Measurements from ENCODE around the gene DCST1.

DCST1 gene

GRCh38 chr1:155057104-155057503 lies 23.5 kb downstream of the DCST1 start:
- no peak for DNase-seq

- no peak for DNase-seq
Observed at GRCh38 chr1:155057788-155058211, 24.2 kb downstream of the DCST1 start.

DNA sequence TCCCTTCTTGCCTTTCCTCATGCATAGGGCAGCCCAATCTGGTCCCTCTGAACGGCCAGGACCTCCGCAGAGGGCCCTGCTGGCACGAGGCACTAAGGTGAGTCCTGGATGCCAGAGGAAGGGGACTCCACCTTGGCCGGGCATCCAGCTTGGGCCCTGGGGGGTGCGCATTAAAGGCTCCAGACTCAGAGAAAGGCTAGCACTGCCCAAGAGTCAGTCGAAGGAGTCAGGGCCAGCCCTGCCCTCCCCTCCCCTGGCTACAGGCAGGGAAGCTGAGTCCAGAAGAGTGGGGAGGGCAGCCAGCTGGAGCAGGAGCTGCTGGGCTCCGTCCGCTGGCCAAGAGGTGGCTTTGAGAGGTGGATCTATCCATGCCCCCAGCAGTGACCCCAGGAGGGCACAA lies 27.1 kb downstream of the DCST1 start:
- DNase-seq = no peak

DNA sequence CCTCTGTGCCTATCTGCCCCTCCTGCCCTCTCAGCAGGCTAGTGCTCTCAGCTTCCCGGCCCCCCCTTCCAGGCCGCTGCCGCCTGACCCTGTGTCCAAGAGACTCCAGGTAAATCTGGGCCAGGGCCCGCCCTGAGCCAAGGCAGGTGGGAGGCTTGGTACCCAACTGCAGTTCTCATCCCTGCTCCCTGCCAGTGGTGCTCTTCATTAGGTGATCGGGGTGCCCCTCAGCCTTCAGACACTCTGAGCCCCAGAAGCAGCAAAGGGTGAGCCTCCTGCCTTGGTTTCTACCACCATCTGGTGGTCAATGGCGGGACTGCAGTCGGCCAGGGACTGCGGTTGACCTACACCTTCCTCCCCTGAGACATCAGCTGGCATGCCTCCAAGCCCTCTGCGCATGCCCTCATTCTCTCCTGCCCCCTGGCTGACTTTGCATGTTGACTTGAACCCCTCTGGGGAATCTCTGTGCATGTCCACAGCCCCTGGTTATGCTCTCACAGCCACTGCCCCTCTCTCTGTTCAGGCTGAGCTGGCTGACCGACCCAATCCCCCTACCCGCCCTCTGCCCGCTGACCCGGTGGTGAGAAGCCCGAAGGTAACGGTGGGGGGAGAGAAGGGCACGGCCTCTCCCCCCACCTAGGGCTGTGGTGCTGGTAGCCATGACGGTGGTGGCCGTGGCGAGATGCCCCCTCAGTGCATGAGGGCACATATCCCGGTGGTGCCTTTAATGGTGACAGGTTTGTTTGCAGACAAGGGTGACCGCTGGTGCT lies 27.9 kb downstream of the DCST1 start:
- DNase-seq = peak; percentile 97 to 100

DNA sequence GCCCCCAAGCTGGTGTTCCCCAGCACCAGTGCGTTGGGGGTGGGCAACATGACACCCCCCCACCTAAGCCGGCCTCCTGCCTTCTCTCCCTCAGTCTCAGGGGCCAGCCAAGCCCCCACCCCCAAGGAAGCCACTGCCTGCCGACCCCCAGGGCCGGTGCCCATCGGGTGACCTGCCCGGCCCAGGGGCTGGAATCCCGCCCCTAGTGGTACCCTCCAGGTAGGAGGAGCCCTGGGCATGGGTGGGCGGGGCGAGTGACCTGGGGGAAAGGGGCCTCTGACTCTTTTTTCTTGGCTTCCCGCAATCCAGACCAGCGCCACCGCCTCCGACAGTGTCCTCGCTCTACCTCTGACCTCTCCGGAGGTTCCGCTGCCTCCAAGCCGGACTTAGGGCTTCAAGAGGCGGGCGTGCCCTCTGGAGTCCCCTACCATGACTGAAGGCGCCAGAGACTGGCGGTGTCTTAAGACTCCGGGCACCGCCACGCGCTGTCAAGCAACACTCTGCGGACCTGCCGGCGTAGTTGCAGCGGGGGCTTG lies 28.6 kb downstream of the DCST1 start:
- no peak for DNase-seq

DNA sequence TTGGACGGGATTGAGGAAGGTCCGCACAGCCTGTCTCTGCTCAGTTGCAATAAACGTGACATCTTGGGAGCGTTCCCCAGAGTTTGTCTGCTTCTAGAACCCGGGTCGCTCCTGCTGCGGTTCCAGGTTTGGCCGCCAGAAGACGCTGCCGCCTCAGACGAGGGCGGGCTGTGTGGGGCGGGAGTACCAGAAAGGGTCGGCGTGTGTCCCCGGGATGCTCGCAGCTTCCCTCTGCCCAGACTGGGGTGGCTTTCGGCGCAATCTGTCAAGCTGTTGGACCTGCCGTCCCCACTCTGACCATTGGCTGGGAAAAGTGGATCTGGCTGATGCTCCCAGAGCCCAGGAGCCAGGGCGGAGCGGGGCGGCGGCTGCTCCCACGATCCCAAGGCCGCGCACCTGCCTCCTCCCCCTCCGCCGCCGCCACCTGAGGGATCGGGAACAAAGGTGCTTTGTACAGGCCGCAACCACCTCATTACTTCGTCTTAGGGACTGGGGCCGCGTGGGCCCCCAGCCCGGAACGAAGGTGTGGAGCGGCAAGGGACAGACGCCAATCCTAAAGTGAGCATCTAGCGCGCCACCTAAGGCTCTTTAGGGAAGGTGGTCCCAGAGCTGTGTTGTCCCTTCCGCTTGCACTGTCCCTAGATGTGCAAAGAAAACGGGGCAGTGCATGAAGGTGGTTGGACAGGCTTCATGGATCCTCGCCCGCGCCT lies 29.2 kb downstream of the DCST1 start:
- no peak for DNase-seq

DNA sequence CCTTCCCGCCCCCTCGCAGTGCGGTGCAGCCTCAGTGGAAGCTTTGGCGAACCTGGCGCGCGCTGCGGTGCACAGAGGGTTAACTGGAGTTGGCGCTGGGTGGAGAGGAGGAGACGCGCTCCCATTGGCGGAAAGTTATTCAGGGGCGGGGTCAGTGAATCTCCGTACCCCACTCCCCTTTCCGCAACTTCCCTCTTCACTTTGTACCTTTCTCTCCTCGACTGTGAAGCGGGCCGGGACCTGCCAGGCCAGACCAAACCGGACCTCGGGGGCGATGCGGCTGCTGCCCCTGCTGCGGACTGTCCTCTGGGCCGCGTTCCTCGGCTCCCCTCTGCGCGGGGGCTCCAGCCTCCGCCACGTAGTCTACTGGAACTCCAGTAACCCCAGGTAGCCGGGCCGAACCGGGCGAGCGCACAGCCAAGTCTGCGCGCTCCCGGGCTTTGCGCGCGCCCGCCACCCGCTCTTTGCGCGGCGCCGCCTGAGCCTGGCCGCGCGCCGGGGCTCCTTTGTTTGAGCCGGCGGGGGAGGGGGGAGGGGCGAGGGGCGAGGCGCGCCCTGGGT lies 30.0 kb downstream of the DCST1 start, which contains the start of gene EFNA4:
Gene EFNA4, plus strand, starts transcription at position 191 of the 561 bp plus-strand sequence. Its CDS starts 84 bp downstream, at position 275.
- DNase-seq = peak in 1 of 2 experiments; percentile 35

DNA sequence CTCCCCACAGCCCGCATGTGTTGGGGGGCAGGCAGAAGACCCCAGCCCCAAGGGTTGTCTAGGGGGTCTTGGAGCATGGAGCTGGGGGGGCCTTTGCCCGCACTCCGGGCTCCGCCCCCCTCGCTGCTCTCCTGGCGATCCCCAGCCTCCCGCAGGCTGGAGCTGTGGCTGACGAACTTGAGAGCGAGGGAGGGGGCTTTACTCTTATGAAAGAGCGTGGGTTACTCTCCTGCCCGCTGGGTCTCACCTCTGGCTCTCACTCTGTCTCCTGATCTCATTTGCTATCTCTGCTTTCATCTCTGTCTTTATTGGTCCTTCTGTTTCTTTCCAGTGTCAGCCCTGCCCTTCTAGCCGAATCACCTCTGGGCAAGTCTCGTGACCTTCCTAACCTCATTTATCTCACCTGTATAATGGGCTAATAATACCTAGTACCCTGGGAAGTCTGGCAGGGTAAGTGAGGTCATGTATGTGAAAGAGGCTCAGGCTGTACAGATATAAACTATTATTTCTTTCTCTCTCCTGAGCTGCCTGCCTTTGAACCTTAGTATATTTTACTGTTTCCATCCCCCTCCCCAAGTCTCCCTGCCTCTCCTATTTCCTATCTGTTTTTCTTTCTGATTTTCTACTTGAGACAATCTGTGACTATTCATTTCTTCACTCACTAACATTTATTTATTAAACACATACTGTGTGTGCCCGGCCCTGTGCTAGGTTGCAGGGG lies 30.6 kb downstream of the DCST1 start:
- no peak for DNase-seq

DNA sequence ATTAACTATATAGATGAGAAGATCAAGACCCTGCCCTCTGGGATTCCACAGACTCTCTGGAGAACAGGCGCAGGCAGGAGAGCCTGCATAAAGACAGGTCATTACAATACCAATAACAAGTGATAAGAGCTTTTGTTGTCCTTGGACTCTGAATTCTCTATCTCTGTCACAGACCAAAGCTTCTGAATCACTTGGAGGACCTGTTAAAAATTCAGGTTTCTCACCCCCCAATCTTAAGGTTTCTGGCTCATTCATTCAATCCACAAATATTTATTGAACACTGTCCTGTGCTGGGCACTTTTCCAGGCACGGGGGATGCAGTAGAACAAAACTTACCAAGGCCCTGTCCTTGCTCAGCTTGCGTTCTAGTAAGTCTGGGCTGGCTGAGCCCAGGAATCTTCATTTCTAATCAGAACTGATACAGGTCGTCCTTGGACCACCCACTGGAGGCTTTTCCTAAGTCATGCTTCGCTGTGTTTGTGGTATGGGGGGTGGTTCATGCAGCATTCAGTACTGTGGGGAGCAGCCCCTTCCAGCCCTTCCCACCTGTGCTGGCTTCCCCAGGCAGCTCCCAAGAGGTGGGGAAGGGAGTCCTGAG lies 31.3 kb downstream of the DCST1 start:
- DNase-seq = no peak

GRCh38 chr1:155066777-155067176 lies 33.2 kb downstream of the DCST1 start:
- DNase-seq = no peak

GRCh38 chr1:155068599-155068998 lies 35.0 kb downstream of the DCST1 start:
- DNase-seq = no peak

DNA sequence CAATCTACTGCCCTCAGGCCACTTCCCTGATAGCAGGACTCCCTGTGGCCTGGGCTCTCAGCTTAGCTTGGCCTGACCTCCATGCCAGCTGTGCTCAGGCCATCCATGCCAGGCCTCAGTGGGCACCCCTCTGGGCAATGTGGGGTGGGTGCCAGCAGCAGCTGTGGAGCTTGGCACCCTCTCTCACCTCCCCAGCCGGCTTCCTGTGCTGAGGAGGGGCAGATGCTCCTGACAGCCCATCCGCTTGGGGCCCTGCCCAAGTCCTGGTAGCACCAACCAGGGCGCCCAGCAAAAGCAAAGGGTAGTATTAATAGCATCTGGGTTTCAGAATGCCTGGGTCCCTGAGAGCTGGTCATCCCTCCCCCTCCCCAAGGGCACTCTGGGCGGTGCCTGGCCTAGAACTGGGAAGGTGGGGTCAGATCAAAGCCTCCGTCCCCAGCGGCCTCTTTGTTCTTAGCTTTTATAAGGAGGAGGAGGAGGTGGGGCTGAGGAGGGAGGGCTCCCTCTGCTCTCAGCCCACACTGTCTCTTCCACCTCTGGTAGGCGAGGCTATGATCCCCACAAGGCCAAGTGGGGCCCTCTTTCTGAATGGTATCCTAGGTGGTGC lies 36.0 kb downstream of the DCST1 start:
- DNase-seq = peak in 1 of 2 experiments; percentile 83

GRCh38 chr1:155070158-155070621 lies 36.6 kb downstream of the DCST1 start:
- DNase-seq = peak; percentile 26 to 83

- peak; percentile 67 to 80 for DNase-seq
Observed at GRCh38 chr1:155070721-155071569, 37.3 kb downstream of the DCST1 start.

- no peak for DNase-seq
Observed at GRCh38 chr1:155071701-155072100, 38.1 kb downstream of the DCST1 start.

DNA sequence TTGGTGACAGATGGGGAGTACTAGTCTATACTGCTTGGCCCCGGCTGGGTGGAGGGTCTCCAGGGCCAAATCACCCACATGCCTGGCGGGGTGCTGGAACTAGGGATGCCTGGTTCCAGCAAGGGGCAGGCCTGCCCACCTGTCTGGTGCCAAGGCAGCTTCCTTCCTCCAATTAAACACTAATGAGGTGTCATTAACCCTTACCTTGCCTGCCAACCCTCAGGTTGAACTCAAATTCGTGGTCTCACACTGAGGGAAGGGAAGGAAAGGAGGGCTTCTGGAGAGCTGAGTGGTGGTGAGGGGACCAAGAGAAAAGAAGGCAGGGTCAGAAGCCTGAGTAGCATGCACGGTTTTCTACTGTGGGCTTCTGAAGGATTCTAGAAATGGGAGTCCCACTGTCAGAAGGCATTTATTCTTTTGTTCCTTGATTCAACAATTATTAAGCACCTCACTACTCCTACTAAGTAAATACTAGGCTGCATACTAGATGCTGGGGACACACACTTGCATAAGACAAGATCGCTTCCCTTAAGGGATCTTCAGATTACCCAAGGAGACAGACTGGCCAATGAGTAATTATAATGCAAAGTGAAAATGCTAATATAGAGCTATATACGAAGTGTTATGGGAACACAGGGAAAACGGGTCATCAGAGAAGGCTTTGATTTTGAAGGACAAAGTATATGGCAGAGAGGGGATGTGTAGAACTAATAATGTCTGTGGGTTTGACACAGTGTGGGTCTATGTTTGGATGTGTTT lies 39.1 kb downstream of the DCST1 start:
- DNase-seq = no peak

DNA sequence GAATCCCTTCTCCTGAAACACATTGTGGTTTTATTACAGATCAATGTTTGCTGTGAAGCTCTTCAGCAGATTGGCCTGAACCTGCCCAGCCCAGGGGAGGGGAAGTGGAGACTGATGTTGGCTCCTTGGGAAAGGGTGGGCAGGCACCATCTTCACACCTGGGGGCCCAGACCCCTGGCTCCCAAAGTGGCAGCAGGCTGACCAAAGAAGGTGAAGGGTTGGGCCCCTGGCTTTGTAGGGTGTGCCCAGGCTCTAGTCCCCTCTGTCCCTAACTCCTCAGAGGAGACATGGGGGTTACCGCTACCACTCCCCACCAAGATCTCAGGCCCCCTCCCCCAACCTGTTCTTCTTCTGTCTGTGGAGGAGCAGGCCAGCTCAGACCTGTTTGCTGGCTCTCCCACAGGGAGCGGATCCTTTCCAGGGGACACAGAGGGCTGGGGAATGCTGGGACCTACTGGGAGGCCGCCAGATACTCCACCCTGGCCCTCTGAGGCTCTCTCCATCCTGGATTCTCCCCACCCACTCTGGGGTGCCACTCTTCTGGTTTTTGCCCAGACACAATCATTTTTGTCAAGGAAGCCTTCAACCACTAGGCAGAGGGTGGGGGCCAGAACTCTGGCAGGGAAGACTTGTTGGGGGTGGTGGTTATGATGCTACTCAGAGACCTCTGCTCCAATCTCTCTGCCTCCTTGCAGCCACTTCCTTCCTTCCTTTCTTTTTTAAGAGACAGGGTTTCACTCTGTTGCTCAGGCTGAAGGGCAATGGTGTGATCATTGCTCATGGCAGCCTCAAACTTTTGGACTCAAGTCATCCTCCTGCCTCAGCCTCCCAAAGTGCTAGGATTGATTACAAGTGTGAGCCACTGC lies 40.0 kb downstream of the DCST1 start:
- DNase-seq = no peak

DNA sequence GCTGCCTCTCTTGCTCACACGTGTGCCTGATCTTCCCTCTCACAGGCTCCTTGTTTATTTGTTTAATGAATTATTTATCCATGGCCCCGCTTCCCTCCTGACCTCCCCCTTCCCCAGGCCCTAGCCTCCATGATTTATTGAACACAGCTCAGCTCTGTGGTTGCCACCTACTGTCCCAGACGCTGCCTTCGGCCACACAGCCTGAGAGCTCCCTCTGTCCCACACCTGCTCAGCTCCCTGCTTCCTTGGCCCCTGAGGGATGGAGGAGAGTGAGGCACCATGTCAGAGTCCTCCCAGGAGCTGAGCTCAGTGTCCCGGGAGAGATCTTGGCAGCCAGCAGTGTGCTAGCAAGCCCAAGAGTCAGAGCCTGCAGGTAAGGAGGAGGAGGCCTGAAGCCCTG lies 41.9 kb downstream of the DCST1 start:
- DNase-seq = no peak

DNA sequence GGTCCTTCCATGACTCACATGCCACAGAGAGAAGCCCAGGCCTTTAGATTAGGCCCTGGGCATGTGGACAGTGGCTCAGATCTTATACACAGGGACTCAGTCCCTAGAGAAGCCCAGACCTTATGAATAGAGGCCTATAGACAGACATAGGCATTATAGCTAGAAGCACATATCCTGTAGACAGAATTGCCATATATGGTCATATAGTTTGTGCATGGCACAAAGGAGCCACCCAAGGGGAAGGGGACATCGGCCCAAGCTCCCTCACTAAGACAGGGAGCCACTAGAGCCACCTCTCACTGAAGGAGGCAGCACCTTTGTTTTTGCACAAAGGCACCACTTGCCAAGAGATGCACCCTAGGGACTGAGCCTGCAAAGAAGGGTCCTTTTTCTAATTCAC lies 42.7 kb downstream of the DCST1 start:
- no peak for DNase-seq

All from NCI-H187 (cell line).